Stimulated activated CD8-positive, alpha-beta memory T cell treated with anti-CD3 and anti-CD28 coated beads, Interleukin-15, amount 100 ng/mL, for 48 hours (primary cell): ENCODE data around the gene EDEM3.
"Not testable (repeated sequence)": the region's sequence is repeated elsewhere in the genome, so short reads cannot be mapped to it uniquely, and the experiment has no call there.

Source experiments
- DNase-seq, 2 donors: peaks; one replicate each; pipeline ENCODE4 v3.0.0-alpha.2; 2020; ENCODE audit warnings: low read depth in 2 of 2

EDEM3 gene

GRCh38 chr1:184768467-184768866 is 13.8 kb upstream of the EDEM3 start:
- DNase-seq: no peak

- DNase-seq: no peak
Measured at GRCh38 chr1:184767591-184767990, 12.9 kb upstream of the EDEM3 start.

- no peak for DNase-seq
Measured at GRCh38 chr1:184764483-184764882, 9.8 kb upstream of the EDEM3 start.

- not testable (repeated sequence) for DNase-seq
Measured at GRCh38 chr1:184763520-184763919, 8.9 kb upstream of the EDEM3 start.

- no peak for DNase-seq
Measured at GRCh38 chr1:184761969-184762485, 7.4 kb upstream of the EDEM3 start.

- no peak for DNase-seq
Measured at GRCh38 chr1:184759651-184760050, 5.0 kb upstream of the EDEM3 start.

- no peak for DNase-seq
Measured at GRCh38 chr1:184759112-184759511, 4.5 kb upstream of the EDEM3 start.

- DNase-seq: no peak
Measured at GRCh38 chr1:184757891-184758290, 3.2 kb upstream of the EDEM3 start.

GRCh38 chr1:184757406-184757805 is 2.7 kb upstream of the EDEM3 start:
- DNase-seq: no peak

GRCh38 chr1:184755226-184756065 is 788 bp upstream of the EDEM3 start:
- DNase-seq: no peak

GRCh38 chr1:184753608-184754475 is 816 bp downstream of the EDEM3 start:
- DNase-seq: peak; percentile 17 to 34

GRCh38 chr1:184753117-184753516 is 1.5 kb downstream of the EDEM3 start:
- DNase-seq: no peak

- DNase-seq: no peak
Measured at GRCh38 chr1:184752656-184753055, 2.0 kb downstream of the EDEM3 start.

- DNase-seq: no peak
Measured at GRCh38 chr1:184748740-184749139, 5.9 kb downstream of the EDEM3 start.

- DNase-seq: no peak
Measured at GRCh38 chr1:184747089-184747955, 7.3 kb downstream of the EDEM3 start.

GRCh38 chr1:184745929-184746638 is 8.6 kb downstream of the EDEM3 start:
- no peak for DNase-seq

GRCh38 chr1:184745110-184745509 is 9.5 kb downstream of the EDEM3 start:
- no peak for DNase-seq

- DNase-seq: no peak
Measured at GRCh38 chr1:184743062-184743756, 11.4 kb downstream of the EDEM3 start.

GRCh38 chr1:184740344-184740743 is 14.3 kb downstream of the EDEM3 start:
- no peak for DNase-seq

GRCh38 chr1:184739796-184740195 is 14.9 kb downstream of the EDEM3 start:
- DNase-seq: no peak
